Right lobe of liver (tissue), 6 donors: ENCODE data around the gene HARS1. TPM values are rescaled to one million over a fixed set of nuclear protein-coding genes. Genes with fewer than 3 reads are reported as not detected.
"Not testable (repeated sequence)": the region's sequence is repeated elsewhere in the genome, so short reads cannot be mapped to it uniquely, and the experiment has no call there.

ENCODE experiments used
- ATAC-seq, 4 donors: fragments of 200-7000 bp; cut with Tn5 transposase; one replicate each; pipeline ENCODE4 v1.9.1; 2020; ENCODE audit warnings: mild to moderate bottlenecking in 4 of 4, moderate library complexity in 4 of 4
- DNase-seq, 3 donors: peaks; one replicate each; pipeline ENCODE4 v3.0.0-alpha.2; 2020
- H3K27ac ChIP-seq, 3 donors: fragments of 200-600 bp; one replicate each; pipeline ENCODE4 v1.8.0; 2022
- H3K27me3 ChIP-seq, 2 donors: fragments of 200-600 bp; one replicate each; pipeline ENCODE4 v1.8.0; 2022
- H3K36me3 ChIP-seq, 4 donors: fragments of 200-600 bp; sonication (generic) in 1 of 4; one replicate each; pipeline versions ENCODE4 v1.5.1 to v1.8.0; 2017 to 2022; ENCODE audit warnings: control low read depth in 1 of 4
- H3K4me1 ChIP-seq, 4 donors: fragments of 200-600 bp; sonication (generic) in 1 of 4; one replicate each; pipeline versions ENCODE4 v1.5.1 to v1.8.0; 2017 to 2022; ENCODE audit warnings: control low read depth in 1 of 4
- H3K4me3 ChIP-seq, 3 donors: fragments of 200-600 bp; one replicate each; pipeline ENCODE4 v1.8.0; 2022
- H3K9me3 ChIP-seq, 4 donors: fragments of 200-600 bp; sonication (generic) in 1 of 4; one replicate each; pipeline versions ENCODE4 v1.5.1 to v1.8.0; 2017 to 2022; ENCODE audit warnings: control low read depth in 1 of 4
- CTCF ChIP-seq, 4 donors: fragments of 200-600 bp in 3 of 4; fragments of 450-650 bp in 1 of 4; IDR thresholded peaks; one replicate each; pipeline versions ENCODE4 v1.5.1 to v1.8.0; 2016 to 2022; ENCODE audit warnings: antibody characterized with exemption in 4 of 4, mild to moderate bottlenecking in 2 of 4
- POLR2A ChIP-seq: fragments of 450-650 bp; IDR thresholded peaks from one replicate; pipeline ENCODE4 v1.6.1; 2017; ENCODE audit warnings: antibody characterized with exemption, mild to moderate bottlenecking
- WGBS: methylation state at CpG from one replicate; pipeline ENCODE4 v1.1.6; 2018; ENCODE audit warnings: low coverage, low lambda C conversion rate; ENCODE audit not compliant: insufficient coverage; ENCODE audit errors: missing lambda C conversion rate; 5-methylcytosine and 5-hydroxymethylcytosine counted together
- intact Hi-C, 2 donors: fragments of 100-400 bp; cut with DNase I; formaldehyde crosslinking; loops; one replicate each; pipeline versions ENCODE4 v1.11.2 to v1.14.1; 2022
- total RNA-seq, 6 experiments: library from RNA; depleted of rRNA in 2 of 6; stranded (reverse); fragments of >200 nt in 2 of 6; fragmentation: NEBNext Ultra II Directional in 3 of 6; extraction: Animal tissue kit (Norgen Biotek cat#: 25700) in 3 of 6; gene quantifications; one replicate each; pipeline versions ENCODE4 v1.1.0 to v1.2.4, GENCODE V29; 2016 to 2023
- donor health status: DM: no; HTN: yes; CAD: no.
- donor health status: DM: no; HTN: no; CAD: no.
- donor health status: DM: no; HTN: no; CAD: no.
- donor health status: DM: no; HTN: yes; CAD: no.
- donor health status: DM: no; HTN: yes; CAD: no.

Gene HARS1
- total RNA-seq, 6 experiments from 2014 or later: 22.8 to 46.6 (median 37.0) TPM

DNA sequence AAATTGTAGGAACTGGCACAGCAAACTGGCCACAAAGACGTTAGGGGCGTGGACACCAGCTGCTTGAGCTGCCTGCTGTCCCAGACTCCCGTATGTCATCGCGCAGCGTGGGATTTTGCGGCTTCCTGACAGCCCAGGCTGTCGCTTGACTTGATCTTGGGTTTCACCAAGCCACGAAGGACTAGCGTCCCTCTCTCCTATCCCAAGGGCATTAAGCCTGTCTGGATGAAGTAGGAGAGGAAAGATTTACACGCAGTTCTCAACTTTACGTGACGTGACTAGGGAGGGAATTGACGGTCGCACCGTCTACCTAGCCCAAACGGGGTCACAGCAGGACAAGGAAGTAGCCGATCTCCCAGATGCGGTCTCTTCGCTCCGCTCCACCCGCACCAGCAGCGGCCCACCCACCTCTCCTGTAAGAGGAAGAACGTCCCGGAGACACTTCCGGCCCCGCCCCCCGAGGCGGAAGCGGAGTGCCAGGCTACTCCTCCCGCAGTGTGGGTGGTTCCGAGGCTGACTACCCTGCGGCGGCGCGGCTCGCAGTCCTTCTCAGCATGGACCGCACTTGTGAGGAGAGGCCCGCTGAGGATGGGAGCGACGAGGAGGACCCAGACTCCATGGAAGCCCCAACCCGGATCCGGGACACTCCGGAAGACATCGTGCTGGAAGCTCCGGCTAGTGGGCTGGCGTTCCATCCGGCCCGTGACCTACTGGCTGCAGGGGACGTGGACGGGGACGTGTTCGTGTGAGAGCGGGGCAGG lies 26.6 kb downstream of the HARS1 start, which contains the start of gene WDR55:
WDR55 (plus strand) TSS at position 546 of the 761 bp plus-strand sequence; CDS start at position 555, 9 bp downstream.
- no peaks in the 10 kb centered on the region for H3K9me3 ChIP-seq
- H3K27me3 ChIP-seq: no peaks in the 10 kb centered on the region
- DNase-seq (peak; percentile 98), ATAC-seq (peak; percentile 98 to 99 (median 99))
- H3K4me1 ChIP-seq: peaks cover 0 to 19% (median 4%) of the 10 kb centered on the region in 4 donors
- intact Hi-C loops: no loop called here
- H3K4me3 ChIP-seq: peak within 1 kb of the TSS; percentile 56 to 84 (median 83)
- WGBS: 1% methylated on average over 13 of the region's 54 CpGs
- peak within 1 kb of the TSS; percentile 54 to 88 (median 73) for H3K27ac ChIP-seq
- TF ChIP-seq POLR2A: peak; percentile 85
- TF ChIP-seq CTCF (IDR thresholded peaks at IDR 0.05): no peak
- H3K36me3 ChIP-seq: peaks cover 0 to 52% (median 19%) of the 10 kb centered on the region in 4 donors

DNA sequence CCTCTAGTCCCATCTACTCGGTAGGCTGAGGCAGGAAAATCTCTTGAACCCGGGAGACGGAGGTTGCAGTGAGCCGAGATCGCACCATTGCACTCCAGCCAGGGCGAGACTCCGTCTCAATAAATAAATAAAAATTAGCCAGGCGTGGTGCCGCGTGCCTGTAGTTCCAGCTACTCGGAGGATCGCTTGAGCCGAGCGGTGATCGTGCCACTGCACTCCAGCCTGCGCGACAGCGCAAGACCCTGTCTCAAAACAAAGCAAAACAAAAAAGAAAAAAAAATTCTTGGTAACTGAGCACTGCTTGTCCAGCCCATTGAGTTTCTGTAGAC lies 27.2 kb downstream of the HARS1 start:
- peaks cover 0 to 19% (median 4%) of the 10 kb centered on the region in 4 donors for H3K4me1 ChIP-seq
- ATAC-seq (peak; percentile 1 to 35 (median 12)), DNase-seq (peak in 1 of 3 donors; percentile 27)
- peak overlapping the region; percentile 56 to 84 (median 83) for H3K4me3 ChIP-seq
- 6% methylated on average over 18 of the region's 18 CpGs for WGBS
- TF ChIP-seq POLR2A (no peak), CTCF (IDR thresholded peaks at IDR 0.05) (no peak)
- intact Hi-C loops: no loop called here
- H3K27ac ChIP-seq: peak overlapping the region; percentile 54 to 88 (median 73)
- no peaks in the 10 kb centered on the region for H3K9me3 ChIP-seq
- H3K36me3 ChIP-seq: peaks cover 0 to 52% (median 20%) of the 10 kb centered on the region in 4 donors
- no peaks in the 10 kb centered on the region for H3K27me3 ChIP-seq

- DNase-seq, H3K27me3 ChIP-seq, H3K27ac ChIP-seq, H3K9me3 ChIP-seq, ATAC-seq, intact Hi-C loops, H3K4me1 ChIP-seq, H3K4me3 ChIP-seq: not testable (repeated sequence)
- peaks cover 5 to 76% (median 33%) of the 10 kb centered on the region in 4 donors for H3K36me3 ChIP-seq
- 89% methylated on average over 6 of the region's 6 CpGs for WGBS
Observed at GRCh38 chr5:140660371-140660770, 30.8 kb downstream of the HARS1 start.

DNA sequence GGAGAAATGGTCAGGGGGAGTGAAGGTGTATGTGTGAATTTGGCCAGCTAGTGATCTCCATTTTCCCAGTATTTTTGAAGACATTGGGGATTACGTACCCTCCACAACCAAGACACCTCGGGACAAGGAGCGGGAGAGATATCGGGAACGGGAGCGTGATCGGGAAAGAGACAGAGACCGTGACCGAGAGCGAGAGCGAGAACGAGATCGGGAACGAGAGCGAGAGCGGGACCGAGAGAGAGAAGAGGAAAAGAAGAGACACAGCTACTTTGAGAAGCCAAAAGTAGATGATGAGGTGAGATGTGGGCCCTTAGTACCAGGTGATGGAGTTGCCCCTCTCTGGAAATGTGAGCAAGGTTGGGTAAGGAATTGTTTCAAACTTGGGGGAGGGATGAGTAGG lies 32.3 kb downstream of the HARS1 start:
- no peak for ATAC-seq
- Histone ChIP-seq H3K27me3 (no peaks in the 10 kb centered on the region), H3K4me3 (no peak overlapping the region)

More for the DNA sequence above, 32.3 kb downstream of the HARS1 start:
- H3K27ac ChIP-seq: no peak overlapping the region
- H3K9me3 ChIP-seq: no peaks in the 10 kb centered on the region
- no peak for TF ChIP-seq POLR2A
- no peak for TF ChIP-seq CTCF (IDR thresholded peaks at IDR 0.05)
- H3K36me3 ChIP-seq: peaks cover 5 to 91% (median 43%) of the 10 kb centered on the region in 4 donors
- WGBS: 95% methylated on average over 17 of the region's 17 CpGs
- no peak for DNase-seq
- H3K4me1 ChIP-seq: peaks cover 0 to 2% (median 0%) of the 10 kb centered on the region in 4 donors
- intact Hi-C loops: no loop called here
